Panc1 (cell line): Measurements from ENCODE around the gene KCNQ1. TPM values are rescaled to one million over a fixed set of nuclear protein-coding genes. Genes with fewer than 3 reads are reported as not detected.

Source experiments
- ATAC-seq: fragments of 200-7000 bp; cut with Tn5 transposase; 2 replicates; pipeline ENCODE4 v1.9.1; 2020; ENCODE audit warnings: mild to moderate bottlenecking, moderate library complexity
- BruUV-seq: library from RNA; stranded (reverse); fragments of 400-500 nt; replicated peaks from 2 replicates; lab custom pipeline; 2021; lab: Mats Ljungman, UMichigan
- CTCF ChIA-PET: fragments of 300-600 bp; sonication (Branson Sonifier 250); formaldehyde crosslinking; loops from one replicate; lab custom pipeline; 2022; ENCODE audit warnings: antibody characterized with exemption; lab: Charles Lee
- POLR2A ChIA-PET: fragments of 300-600 bp; sonication (Branson Sonifier 250); formaldehyde crosslinking; loops from one replicate; lab custom pipeline; 2022; ENCODE audit warnings: antibody characterized with exemption; lab: Charles Lee
- DNase-seq: peaks from one replicate; pipeline ENCODE4 v3.0.0-alpha.2; 2010; ENCODE audit warnings: low read depth, low spot score
- H3K27ac ChIP-seq: 2 replicates; pipeline ENCODE4 v1.5.1; 2011; ENCODE audit warnings: mild to moderate bottlenecking, low read length, inconsistent platforms
- H3K27me3 ChIP-seq: fragments of 200-500 bp; sonication (Bioruptor generic); 2 replicates; pipeline ENCODE4 v1.6.0; 2014; ENCODE audit warnings: low read length, inconsistent platforms; ENCODE audit not compliant: control insufficient read depth, insufficient read depth
- H3K36me3 ChIP-seq: fragments of 200-500 bp; sonication (Bioruptor generic); 2 replicates; pipeline ENCODE4 v1.5.1; 2014; ENCODE audit warnings: inconsistent platforms, mild to moderate bottlenecking, low read length, moderate library complexity; ENCODE audit not compliant: control insufficient read depth, insufficient read depth
- H3K4me1 ChIP-seq: 2 replicates; pipeline ENCODE4 v1.5.1; 2011; ENCODE audit warnings: inconsistent platforms, mild to moderate bottlenecking, low read length, moderate library complexity; ENCODE audit not compliant: control insufficient read depth, insufficient read depth
- H3K4me3 ChIP-seq, 2 experiments: 2 replicates each; pipeline ENCODE4 v1.5.1; 2011 to 2012; ENCODE audit warnings: low read depth in 2 of 2, low read length in 2 of 2, mild to moderate bottlenecking in 2 of 2, inconsistent platforms in 1 of 2, moderate library complexity in 1 of 2
- H3K9me3 ChIP-seq: fragments of 200-500 bp; sonication (Bioruptor generic); 2 replicates; pipeline ENCODE4 v1.5.1; 2014; ENCODE audit warnings: low read depth, mild to moderate bottlenecking, inconsistent platforms, low read length, moderate library complexity; ENCODE audit not compliant: control insufficient read depth, insufficient read depth
- POLR2AphosphoS5 ChIP-seq: IDR thresholded peaks from 2 replicates; pipeline ENCODE4 v1.6.1; 2012; ENCODE audit warnings: mild to moderate bottlenecking, low read depth, low read length, moderate library complexity
- SIN3A ChIP-seq: IDR thresholded peaks from 2 replicates; pipeline ENCODE4 v1.6.1; 2012; ENCODE audit warnings: low read depth, mild to moderate bottlenecking, low read length, moderate library complexity, borderline replicate concordance; ENCODE audit not compliant: insufficient read depth
- TCF7L2 ChIP-seq: IDR thresholded peaks from 2 replicates; pipeline ENCODE4 v1.6.1; 2011; ENCODE audit warnings: mild to moderate bottlenecking, low read depth, low read length, inconsistent platforms
- in situ Hi-C: cut with HindIII; loops from 2 replicates; pipeline ENCODE4 v1.10.0; 2016; ENCODE audit warnings: low sequenced_read_pairs, low pct_unique_long_range_greater_than_20kb
- intact Hi-C: fragments of 100-400 bp; cut with micrococcal nuclease; formaldehyde crosslinking; loops from one replicate; pipeline ENCODE4 v1.10.0; 2022; ENCODE audit not compliant: unreplicated experiment
- total RNA-seq: library from RNA; stranded (reverse); gene quantifications from one replicate; pipeline ENCODE4 v1.2.1, GENCODE V29; 2021; ENCODE audit not compliant: unreplicated experiment
- TF ChIP-seq, protein P1 (sequence below): fragments of 450-650 bp; IDR thresholded peaks from 2 replicates; pipeline ENCODE4 v1.5.1; 2017; ENCODE audit warnings: mild to moderate bottlenecking
- TF ChIP-seq, protein P2 (sequence below), 2 experiments: IDR thresholded peaks; 2 replicates each; pipeline ENCODE4 v1.6.1; 2011 to 2012; ENCODE audit warnings: low read depth in 2 of 2, control low read depth in 1 of 2, low read length in 1 of 2, mild to moderate bottlenecking in 1 of 2, moderate library complexity in 1 of 2; ENCODE audit not compliant: insufficient read depth in 1 of 2

The KCNQ1 gene
- total RNA-seq, 1 experiment from 2014 or later = 1.0 TPM

DNA sequence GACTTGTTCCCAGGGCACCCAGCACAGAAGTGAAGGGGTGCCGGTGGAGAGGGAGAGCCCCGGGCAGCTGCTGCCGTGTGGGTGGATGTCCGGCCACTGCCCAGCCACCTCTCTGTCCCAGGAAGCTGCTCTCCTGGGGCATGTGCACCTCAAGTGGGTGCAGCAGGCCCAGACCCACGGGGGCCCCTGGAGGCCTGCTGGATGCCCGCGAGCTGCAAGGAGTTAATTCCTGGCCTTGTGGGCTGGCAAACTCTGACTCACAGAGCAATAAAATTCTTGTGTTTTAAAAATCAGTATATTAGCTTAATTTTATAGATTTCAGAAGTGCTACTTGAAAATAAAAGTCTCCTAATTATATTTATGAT lies 292.4 kb downstream of the KCNQ1 start:
- Histone ChIP-seq H3K9me3 (no peaks in the 10 kb centered on the region), H3K36me3 (no peaks in the 10 kb centered on the region), H3K4me3 (no peak overlapping the region), H3K27me3 (no peaks in the 10 kb centered on the region), H3K27ac (no peak overlapping the region), H3K4me1 (peaks cover 19% of the 10 kb centered on the region)
- no peak for DNase-seq
- BruUV-seq = no TSS peak
- in situ Hi-C loops (no loop called here), intact Hi-C loops (no loop called here)
- CTCF ChIA-PET = no interaction called here
- POLR2A ChIA-PET = interaction anchor here (0.7 kb wide), 1 partner anchor 127 kb away, joined by 3 read pairs; no protein-coding TSS in a partner anchor
- TF ChIP-seq SIN3A = no peak
- TF ChIP-seq, protein P1, sequence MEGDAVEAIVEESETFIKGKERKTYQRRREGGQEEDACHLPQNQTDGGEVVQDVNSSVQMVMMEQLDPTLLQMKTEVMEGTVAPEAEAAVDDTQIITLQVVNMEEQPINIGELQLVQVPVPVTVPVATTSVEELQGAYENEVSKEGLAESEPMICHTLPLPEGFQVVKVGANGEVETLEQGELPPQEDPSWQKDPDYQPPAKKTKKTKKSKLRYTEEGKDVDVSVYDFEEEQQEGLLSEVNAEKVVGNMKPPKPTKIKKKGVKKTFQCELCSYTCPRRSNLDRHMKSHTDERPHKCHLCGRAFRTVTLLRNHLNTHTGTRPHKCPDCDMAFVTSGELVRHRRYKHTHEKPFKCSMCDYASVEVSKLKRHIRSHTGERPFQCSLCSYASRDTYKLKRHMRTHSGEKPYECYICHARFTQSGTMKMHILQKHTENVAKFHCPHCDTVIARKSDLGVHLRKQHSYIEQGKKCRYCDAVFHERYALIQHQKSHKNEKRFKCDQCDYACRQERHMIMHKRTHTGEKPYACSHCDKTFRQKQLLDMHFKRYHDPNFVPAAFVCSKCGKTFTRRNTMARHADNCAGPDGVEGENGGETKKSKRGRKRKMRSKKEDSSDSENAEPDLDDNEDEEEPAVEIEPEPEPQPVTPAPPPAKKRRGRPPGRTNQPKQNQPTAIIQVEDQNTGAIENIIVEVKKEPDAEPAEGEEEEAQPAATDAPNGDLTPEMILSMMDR = no peak
- TF ChIP-seq POLR2AphosphoS5 = no peak
- TF ChIP-seq, protein P2, sequence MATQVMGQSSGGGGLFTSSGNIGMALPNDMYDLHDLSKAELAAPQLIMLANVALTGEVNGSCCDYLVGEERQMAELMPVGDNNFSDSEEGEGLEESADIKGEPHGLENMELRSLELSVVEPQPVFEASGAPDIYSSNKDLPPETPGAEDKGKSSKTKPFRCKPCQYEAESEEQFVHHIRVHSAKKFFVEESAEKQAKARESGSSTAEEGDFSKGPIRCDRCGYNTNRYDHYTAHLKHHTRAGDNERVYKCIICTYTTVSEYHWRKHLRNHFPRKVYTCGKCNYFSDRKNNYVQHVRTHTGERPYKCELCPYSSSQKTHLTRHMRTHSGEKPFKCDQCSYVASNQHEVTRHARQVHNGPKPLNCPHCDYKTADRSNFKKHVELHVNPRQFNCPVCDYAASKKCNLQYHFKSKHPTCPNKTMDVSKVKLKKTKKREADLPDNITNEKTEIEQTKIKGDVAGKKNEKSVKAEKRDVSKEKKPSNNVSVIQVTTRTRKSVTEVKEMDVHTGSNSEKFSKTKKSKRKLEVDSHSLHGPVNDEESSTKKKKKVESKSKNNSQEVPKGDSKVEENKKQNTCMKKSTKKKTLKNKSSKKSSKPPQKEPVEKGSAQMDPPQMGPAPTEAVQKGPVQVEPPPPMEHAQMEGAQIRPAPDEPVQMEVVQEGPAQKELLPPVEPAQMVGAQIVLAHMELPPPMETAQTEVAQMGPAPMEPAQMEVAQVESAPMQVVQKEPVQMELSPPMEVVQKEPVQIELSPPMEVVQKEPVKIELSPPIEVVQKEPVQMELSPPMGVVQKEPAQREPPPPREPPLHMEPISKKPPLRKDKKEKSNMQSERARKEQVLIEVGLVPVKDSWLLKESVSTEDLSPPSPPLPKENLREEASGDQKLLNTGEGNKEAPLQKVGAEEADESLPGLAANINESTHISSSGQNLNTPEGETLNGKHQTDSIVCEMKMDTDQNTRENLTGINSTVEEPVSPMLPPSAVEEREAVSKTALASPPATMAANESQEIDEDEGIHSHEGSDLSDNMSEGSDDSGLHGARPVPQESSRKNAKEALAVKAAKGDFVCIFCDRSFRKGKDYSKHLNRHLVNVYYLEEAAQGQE (IDR thresholded peaks at IDR 0.05; ENCODE audit: insufficient read depth in 1 of 2, low read depth in 2 of 2, low read length in 1 of 2) = no peak
- TF ChIP-seq TCF7L2 = no peak
- no peak for ATAC-seq

DNA sequence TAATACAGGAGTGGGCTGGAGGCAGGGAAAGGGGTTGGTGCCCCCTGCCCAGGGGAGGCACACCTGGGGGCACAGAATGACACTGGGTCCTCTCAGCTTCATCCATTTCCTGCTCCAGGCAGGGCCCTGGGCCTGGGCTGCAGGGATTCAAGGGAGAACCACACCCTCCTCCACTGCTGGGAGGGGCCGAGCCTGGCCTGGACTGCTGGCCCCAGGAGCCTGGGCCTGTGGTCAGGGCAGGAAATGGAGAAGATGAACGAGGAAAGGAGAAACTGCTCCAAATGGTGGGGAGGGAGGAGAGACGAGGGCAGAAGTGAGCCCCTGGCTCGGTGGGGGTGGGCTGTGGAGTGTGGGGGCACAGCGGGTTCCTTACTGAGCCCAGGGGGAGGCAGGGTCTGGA lies 293.1 kb downstream of the KCNQ1 start:
- in situ Hi-C loops = no loop called here
- DNase-seq (no peak), ATAC-seq (no peak)
- Histone ChIP-seq H3K27ac (no peak overlapping the region), H3K27me3 (no peaks in the 10 kb centered on the region), H3K36me3 (no peaks in the 10 kb centered on the region), H3K4me1 (peaks cover 23% of the 10 kb centered on the region), H3K4me3 (no peak overlapping the region), H3K9me3 (no peaks in the 10 kb centered on the region)
- no peak for TF ChIP-seq TCF7L2
- TF ChIP-seq, protein P1 = no peak
- TF ChIP-seq SIN3A = no peak
- no peak for TF ChIP-seq POLR2AphosphoS5
- TF ChIP-seq, protein P2 (IDR thresholded peaks at IDR 0.05; ENCODE audit: insufficient read depth in 1 of 2, low read depth in 2 of 2, low read length in 1 of 2) = no peak
- CTCF ChIA-PET = no interaction called here
- no TSS peak for BruUV-seq
- POLR2A ChIA-PET = interaction anchor here (0.7 kb wide), 2 partner anchors 22 to 126 kb away, joined by 3 to 4 read pairs; no protein-coding TSS in a partner anchor
- intact Hi-C loops = no loop called here
